Activated T-cell treated with anti-CD3 and anti-CD28 coated beads for 1 hour (primary cell): ENCODE data around the gene SIGLEC15.
"Not testable (repeated sequence)": the region's sequence is repeated elsewhere in the genome, so short reads cannot be mapped to it uniquely, and the experiment has no call there.

Source experiments
- DNase-seq: peaks from one replicate; pipeline ENCODE4 v3.0.0-alpha.2; 2020; ENCODE audit warnings: low read depth

The SIGLEC15 gene

DNA sequence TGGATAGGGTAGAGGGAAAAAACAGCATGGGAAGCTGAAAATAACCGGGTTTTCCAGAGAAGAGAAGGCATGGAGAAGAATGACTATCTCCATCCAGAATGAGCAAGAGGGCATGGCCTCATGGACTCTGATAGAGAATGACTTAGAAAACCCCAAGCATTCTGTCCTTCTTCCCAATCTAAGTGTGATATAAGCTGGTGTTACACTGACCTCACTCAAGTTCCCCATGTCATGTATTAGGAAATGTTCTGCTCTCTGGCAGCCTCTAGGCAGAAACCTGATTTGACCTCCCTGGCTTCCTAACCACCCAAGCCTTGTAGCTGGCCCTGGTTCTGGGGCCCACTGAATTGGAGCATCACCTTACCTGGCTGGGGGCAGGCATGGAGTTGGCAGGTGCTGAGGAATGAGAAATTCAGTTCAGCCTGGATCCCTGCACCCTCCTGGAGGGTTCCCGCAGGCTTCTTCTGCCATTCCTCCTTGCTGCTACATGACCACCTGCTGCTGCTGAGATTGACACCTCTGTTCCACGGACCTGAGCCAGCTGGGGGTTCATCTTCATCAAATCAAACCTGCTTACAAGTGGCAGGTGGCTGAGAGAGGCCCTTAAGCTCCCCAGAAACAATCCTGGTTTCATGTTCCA lies 5.2 kb upstream of the SIGLEC15 start:
- no peak for DNase-seq

GRCh38 chr18:45821026-45821425 lies 4.4 kb upstream of the SIGLEC15 start:
- no peak for DNase-seq

- no peak for DNase-seq
Measured at GRCh38 chr18:45821711-45822110, 3.8 kb upstream of the SIGLEC15 start.

DNA sequence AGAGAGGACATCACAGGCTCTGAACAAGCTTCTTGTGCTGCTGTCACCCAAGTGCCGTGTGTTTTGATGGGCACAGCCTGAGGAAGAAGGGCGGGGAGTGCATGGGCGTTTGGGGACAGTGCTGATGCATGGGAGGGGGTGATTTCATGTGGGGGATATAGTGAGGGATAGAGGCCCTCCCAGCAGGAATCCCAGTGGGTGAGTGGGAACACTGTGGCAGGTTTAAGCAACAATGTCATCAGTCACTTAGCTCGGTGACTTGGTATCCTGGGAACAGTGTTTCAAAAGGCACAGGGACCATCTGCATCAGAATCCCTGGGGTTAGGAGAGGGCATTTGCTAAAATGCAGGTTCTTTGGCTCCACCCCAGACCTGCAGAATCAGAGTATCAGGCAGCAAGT lies 609 bp downstream of the SIGLEC15 start:
- no peak for DNase-seq

- not testable (repeated sequence) for DNase-seq
Measured at GRCh38 chr18:45826716-45827115, 1.2 kb downstream of the SIGLEC15 start.

DNA sequence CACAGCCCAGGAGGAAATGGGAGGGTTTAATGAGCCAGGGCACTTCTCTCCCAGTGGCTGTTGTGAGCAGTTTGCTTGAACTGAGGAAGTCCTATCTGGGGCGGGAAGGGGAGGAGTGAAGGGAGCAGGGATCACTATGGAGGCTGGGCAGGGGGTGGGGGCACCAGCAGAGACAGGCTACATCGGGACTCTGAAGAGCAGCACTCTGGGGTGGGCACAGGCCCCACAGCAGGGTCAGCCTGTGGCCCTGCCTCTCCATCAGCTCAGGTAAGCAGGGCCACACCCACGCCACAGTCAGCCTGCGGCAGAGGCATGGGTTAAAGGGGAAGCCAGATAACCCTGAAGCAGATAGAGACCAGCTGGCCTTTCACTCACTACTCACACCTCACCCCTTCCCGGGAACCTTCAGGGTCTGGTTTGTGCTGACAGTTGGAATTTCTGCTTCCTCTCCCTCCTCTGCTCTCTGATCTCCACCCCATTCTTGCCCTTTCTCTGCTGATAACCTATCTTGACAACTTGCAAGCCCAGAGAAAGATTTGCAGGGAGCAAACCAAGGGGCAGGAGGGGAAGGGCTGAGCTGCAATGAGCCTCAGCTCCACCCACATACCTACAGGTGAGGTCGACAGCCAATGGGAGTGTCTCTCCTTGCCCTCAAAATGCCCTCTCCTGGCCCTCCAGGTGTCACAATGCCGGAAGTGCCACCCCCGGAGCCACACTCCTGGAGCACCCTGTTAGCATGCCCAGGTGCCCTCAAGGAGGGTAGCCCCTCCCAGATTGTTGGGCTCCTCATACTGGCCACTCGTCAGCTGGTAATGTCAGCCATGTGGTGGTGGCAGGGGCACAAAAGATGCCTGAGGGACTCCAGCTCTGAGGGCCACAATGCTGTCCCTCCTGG lies 3.7 kb downstream of the SIGLEC15 start:
- DNase-seq = no peak

- no peak for DNase-seq
Measured at GRCh38 chr18:45829855-45830254, 4.4 kb downstream of the SIGLEC15 start.

- DNase-seq = no peak
Measured at GRCh38 chr18:45830917-45831316, 5.4 kb downstream of the SIGLEC15 start.

DNA sequence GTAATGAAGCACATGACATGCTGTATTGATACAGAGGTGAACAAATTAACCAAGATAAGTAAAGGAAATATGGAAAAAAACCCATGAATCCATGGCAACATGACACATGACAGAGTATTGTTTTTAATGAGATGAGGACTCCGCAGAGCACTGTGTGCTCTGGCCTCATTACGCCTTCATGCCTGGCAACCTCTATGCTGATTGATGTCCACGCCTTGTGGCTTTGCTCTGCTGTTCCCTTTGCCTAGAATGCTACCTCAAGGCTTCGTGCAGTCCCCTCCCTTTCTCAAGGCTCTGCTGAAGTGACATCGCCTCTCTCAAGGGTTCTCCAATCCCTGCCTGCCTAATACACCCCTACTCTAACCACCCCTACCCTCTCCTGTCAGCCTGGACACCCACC lies 8.4 kb downstream of the SIGLEC15 start:
- no peak for DNase-seq

DNA sequence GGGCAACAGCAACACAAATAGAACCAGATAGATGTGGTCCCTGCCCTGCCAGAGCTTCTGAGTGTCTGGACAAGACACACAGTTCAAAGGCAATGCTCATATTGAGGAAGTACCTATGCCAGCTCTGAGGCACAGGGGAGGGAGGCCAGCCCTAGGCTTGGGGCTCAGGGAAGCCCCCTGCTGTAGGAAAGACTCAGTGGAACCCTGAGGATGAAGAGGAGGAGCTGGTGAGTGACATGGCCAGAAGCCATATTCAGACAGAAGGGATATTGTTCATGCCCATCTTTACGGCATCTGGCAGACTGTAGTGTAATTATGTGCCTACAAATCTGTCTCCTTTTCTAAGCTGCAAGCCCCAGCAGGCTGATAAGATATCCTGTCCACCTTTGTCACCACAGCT lies 8.8 kb downstream of the SIGLEC15 start:
- no peak for DNase-seq

- no peak for DNase-seq
Measured at GRCh38 chr18:45835057-45835636, 9.7 kb downstream of the SIGLEC15 start.

DNA sequence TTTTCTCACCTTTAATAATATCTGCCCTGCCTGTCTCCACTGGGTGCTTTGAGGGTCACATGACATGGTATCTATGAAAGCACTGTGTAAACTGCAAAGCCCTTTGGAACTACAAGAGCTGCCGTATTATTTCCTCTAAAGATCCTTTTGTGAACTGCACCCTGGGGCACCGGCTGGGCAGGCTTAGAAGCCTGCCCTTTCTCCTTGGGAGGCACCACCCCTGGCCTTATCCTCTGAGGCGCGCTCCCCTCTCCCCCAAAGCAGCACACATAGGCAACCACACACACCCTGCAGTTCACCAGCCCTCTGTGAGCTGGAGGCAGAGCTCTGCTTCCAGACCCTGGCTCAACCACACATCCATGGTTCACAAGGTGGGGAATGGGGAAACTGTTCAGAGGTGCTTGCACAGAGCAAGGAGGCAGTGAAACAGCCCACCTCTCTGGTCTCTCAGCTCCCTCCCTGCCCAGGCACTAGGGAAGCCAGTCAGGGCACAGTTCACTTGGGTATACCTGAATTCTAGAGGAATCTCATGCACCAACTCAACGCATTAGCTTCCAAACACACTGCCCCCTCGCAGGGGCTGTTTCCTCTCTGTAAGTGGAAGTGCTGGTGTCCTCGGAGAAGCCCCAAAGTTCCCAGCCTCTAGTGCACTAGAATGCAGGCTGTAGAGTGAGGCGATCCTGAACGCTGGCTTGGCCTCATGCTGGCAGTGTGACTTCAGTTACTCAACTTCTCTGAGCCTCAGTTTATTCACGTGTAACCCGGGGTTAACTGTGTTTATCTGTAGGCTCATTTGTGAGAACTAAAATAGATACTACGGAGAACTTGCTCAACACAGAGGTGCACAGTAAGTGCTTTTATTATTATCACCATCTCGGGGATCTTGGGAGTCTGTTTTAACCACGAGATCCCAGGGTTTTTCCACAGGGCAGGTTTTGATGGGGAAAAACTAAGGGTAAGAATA lies 11.0 kb downstream of the SIGLEC15 start:
- DNase-seq = no peak

- DNase-seq = no peak
Measured at GRCh38 chr18:45837283-45838070, 12.0 kb downstream of the SIGLEC15 start.

DNA sequence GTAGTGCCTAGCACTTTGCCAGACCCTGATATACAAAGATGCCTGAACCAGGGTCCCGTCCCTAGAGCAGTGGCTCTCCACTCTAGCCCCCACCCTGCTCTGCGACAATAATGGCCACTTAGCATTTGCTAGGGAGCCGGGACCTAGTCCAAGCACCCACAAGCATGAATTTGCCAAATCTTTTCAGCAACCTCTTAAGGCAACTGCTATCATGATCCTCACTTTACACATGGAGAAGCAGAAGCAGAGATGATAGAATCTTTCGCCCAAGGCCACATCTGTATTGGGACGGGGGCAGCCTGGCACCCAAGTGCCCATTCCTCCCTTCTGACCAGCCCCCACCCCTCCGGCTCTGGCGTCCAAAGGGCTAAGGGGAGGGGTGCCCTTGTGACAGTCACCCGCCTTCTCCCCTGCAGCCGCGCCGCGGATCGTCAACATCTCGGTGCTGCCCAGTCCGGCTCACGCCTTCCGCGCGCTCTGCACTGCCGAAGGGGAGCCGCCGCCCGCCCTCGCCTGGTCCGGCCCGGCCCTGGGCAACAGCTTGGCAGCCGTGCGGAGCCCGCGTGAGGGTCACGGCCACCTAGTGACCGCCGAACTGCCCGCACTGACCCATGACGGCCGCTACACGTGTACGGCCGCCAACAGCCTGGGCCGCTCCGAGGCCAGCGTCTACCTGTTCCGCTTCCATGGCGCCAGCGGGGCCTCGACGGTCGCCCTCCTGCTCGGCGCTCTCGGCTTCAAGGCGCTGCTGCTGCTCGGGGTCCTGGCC lies 13.0 kb downstream of the SIGLEC15 start:
- DNase-seq = no peak

DNA sequence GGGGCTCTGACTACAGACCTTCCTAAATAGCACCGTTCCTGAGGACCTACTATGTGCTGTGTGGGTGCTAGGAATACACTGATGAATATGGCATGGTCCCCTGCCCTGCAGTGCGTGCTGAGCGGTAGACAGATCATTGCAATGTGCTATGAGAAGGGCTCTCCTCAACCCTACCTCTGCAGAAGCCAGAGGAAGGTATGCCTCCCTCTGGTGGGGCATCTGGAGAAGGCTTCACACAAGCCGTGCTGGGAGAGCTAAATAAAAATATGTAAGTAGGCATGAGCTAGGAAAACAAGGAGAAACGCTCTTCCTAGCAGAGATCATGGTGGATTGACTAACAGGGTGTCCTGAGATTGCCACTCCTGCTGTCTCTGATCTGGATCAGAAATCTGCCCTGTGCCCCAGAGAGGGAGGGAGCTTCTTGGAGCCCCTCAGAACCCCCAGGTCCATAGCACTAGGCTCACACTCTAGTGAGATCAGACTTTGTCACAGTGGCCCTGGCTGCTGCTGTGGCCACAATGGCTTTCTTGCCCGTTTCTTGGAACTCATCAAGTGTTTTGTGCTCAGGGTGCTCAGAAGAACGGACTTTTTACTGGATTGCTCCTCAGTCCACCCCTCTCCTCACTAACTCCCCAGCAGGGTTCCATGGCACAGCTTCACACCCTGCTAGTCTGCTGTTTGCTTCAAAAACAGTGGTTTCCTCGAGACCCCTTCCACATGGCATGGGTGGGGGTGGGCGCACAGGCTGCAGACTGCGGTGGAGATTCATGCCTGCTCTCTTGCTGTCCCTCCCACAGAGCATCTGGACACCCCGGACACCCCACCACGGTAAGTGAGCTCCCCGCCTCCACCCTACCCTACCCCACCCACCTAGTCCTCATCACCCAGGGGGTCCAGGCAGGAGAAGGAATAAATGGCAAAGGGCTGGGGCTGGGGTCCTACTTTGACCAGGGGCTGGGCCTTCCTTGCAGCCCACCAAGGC lies 14.2 kb downstream of the SIGLEC15 start:
- DNase-seq = no peak

DNA sequence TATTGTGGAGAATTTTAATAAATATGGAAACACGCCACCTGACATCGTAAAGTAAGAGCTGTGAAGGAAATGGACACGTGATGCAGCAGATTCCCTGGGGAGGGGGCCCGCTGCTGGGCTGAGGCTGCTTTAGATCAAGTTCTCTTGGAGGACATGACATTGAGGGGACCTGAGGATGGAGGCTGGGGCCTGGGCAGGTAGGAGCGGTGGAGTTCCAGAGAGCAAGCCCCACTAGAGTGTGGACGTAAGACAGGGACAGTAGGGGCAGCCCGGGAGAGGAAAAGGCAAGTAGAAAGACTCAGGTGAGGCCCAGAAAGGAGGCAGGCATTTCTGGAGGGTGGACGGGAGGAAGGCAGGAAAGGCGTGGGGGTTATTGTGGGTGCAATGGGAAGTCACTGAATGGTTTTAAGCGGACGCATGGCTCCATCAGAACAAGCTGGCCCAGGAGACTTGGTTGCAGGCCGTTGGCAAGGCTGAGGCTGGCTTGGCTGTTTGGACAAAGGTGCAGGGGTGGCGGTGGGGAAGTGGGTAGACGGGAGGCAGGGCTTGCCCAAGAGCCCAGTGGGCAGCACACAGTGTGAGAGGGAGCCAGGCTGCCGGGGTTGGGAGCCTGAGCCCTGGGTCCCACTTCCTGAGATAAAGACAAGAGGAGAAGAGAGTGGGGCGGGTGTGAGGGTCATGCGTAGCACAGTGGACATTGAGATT lies 15.7 kb downstream of the SIGLEC15 start:
- DNase-seq = no peak

- DNase-seq = no peak
Measured at GRCh38 chr18:45841765-45842442, 16.4 kb downstream of the SIGLEC15 start.

DNA sequence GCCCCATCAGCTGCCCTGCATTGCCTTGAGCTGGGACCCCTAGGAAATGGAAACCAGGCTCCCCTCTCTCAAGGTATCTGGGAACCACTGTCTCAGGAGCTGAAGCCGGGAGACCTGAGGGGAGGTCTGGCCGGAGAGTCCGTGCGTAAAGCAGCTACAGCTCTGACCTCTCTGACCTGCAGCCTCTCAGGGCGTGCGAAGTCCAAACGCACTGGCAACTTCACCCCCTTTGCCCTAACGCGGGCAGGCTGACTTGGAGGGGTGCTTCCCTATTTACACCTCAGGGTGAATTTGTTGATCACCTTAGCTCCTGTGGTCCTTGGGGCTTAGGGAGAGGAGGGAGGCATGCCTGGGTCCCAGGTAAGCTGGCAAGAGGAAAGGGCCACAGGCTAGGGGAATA lies 17.5 kb downstream of the SIGLEC15 start:
- DNase-seq = no peak
